GM13976 (cell line): ENCODE measurements around the gene SNED1.
A peak's percentile ranks its signal among the peaks of the same experiment; 100 is the strongest.

Source experiments
- DNase-seq: peaks from one replicate; pipeline ENCODE4 v3.0.0; 2012; ENCODE audit warnings: low spot score
- in situ Hi-C: fragments of 300-500 bp; cut with MboI; formaldehyde crosslinking; loops from one replicate; pipeline ENCODE4 v1.12.0; 2022; ENCODE audit warnings: low sequenced_read_pairs, mixed read lengths, inconsistent platforms; ENCODE audit not compliant: unreplicated experiment
- TF ChIP-seq, protein P1 (sequence below): IDR thresholded peaks from 2 replicates; pipeline ENCODE4 v1.5.1; 2012; ENCODE audit warnings: borderline replicate concordance, mild to moderate bottlenecking; ENCODE audit not compliant: insufficient read depth; ENCODE audit errors: extremely low read depth, missing control alignments, control extremely low read depth

SNED1 gene

DNA sequence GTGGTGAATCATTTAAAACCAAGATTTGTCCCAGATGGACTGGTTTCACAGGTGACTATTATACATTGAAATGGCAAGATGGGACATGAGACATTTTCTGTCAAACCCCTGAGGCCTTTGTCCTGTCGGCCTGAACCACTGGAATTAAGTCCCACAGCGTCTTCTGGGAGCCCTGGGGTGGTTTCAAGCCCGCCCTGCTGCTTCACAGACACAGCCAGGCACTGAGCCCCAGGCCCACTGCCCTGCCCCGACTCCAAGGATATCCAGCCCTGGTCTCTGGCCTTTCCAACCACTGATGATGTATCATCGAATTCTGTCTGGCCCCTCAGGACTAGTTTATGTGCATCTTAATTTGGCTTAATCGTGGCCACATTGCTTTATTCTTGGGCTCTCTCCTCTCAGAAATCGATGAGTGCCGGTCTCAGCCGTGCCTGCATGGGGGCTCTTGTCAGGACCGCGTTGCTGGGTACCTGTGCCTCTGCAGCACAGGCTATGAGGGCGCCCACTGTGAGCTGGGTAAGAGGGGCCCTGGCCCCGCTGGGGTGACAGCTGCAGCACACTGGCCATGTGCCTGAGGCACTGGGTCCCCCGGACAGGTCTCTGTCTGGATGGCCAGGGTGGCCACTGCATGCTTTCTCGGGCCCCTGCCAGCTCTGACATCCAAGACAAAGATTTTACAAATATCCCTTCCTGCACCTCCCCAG, 64.1 kb downstream of the SNED1 start:
- TF ChIP-seq, protein P1, sequence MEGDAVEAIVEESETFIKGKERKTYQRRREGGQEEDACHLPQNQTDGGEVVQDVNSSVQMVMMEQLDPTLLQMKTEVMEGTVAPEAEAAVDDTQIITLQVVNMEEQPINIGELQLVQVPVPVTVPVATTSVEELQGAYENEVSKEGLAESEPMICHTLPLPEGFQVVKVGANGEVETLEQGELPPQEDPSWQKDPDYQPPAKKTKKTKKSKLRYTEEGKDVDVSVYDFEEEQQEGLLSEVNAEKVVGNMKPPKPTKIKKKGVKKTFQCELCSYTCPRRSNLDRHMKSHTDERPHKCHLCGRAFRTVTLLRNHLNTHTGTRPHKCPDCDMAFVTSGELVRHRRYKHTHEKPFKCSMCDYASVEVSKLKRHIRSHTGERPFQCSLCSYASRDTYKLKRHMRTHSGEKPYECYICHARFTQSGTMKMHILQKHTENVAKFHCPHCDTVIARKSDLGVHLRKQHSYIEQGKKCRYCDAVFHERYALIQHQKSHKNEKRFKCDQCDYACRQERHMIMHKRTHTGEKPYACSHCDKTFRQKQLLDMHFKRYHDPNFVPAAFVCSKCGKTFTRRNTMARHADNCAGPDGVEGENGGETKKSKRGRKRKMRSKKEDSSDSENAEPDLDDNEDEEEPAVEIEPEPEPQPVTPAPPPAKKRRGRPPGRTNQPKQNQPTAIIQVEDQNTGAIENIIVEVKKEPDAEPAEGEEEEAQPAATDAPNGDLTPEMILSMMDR = no peak

DNA sequence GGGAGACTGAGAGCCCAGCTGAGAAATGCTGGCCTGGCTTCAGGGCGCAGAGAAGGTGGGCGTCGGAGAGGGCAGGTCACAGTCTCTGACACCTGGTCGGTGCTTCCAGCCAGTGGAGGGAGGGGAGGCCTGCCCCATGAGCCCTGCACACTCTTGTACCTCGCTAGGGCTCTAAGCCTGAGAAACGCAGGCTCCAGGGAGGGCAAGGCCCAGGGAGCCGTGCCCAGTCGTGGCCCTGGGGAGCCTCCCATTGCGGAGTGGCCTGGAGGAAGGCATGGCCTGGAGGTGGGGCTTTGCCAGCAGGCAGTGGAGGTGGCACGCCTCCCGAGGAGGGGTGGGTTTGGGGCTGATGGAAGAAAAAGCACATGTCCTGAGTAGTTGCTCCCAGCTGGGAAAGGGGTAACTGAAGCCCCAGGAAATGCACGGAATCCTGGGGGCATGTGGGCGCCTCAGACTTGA, 64.7 kb downstream of the SNED1 start:
- TF ChIP-seq, protein P1 = no peak
- peak; percentile 32 for DNase-seq
- in situ Hi-C loops = no loop called here

More for the DNA sequence above, 64.1 kb downstream of the SNED1 start:
- DNase-seq = no peak
- in situ Hi-C loops = no loop called here

DNA sequence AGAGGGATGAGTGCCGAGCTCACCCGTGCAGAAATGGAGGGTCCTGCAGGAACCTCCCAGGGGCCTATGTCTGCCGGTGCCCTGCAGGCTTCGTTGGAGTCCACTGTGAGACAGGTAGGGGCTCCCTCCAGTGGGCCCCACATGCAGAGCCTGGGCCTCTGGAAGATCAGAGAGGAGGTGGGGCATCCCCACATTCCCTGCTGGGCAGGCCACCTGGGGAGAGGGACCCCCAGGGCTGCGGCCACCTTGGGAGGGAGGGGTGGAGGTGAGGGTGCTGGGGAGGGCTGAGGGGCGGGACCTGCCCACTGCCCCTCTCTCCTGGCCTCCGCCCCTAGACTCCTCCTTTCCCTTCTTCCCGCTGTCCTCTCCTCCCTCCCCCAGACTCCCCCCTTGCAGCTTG, 65.2 kb downstream of the SNED1 start:
- peak; percentile 55 for DNase-seq
- in situ Hi-C loops = no loop called here
- TF ChIP-seq, protein P1 = no peak

GRCh38 chr2:241064008-241064801, 65.8 kb downstream of the SNED1 start:
- in situ Hi-C loops = no loop called here
- TF ChIP-seq, protein P1 = no peak
- peak; percentile 78 for DNase-seq

DNA sequence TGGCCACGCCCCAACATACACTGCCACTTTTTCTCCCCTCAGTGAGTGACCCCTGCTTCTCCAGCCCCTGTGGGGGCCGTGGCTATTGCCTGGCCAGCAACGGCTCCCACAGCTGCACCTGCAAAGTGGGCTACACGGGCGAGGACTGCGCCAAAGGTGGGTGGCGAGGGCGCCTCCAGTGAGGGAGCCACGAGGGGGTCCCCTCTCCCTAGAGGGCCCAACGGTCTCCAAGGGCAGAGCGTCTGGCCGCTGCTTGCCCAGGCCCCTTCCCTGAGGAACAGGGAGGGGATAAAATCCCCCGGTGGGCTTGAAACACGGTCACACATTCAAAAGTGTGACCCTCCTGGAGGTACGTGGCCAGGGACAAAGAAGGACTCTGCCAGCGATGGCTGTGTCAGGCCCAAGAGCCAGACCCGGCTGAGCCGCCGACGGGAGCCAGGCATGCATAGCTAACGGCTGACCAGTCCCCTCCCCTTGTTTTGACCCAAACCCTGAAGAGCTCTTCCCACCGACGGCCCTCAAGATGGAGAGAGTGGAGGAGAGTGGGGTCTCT, 66.5 kb downstream of the SNED1 start:
- in situ Hi-C loops = no loop called here
- TF ChIP-seq, protein P1 = no peak
- DNase-seq = peak; percentile 22

DNA sequence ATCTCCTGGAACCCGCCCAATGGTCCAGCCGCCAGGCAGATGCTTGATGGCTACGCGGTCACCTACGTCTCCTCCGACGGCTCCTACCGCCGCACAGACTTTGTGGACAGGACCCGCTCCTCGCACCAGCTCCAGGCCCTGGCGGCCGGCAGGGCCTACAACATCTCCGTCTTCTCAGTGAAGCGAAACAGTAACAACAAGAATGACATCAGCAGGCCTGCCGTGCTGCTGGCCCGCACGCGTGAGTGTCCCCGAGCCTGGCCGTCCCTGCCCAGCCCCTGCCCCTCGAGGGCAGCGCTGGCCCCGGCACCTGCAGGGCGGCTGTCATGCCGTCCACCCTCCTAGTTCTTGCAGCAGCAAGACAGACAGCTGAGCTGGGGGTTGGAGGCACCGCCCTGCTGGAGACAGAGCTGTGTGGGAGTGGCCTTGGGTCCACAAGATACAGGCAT, 67.0 kb downstream of the SNED1 start:
- peak; percentile 29 for DNase-seq
- in situ Hi-C loops = no loop called here
- TF ChIP-seq, protein P1 = no peak
